ENCODE results near the gene DOCK11.

The DOCK11 gene

GRCh38 chrX:118652717-118653116 is 157.1 kb downstream of the DOCK11 start (continued):
- TF ChIP-seq ZNF391 (tag by site-specific recombination; IDR thresholded peaks at IDR 0.05; ENCODE audit: borderline replicate concordance, low read depth) (no peak), ZNF692 (tag by site-specific recombination; IDR thresholded peaks at IDR 0.05) (no peak), ZNF146 (tag by site-specific recombination; IDR thresholded peaks at IDR 0.05) (no peak)

GRCh38 chrX:118654331-118654730 is 158.7 kb downstream of the DOCK11 start:
- POLR2A ChIA-PET = no interaction called here
- CTCF ChIA-PET = interaction anchor here (4.3 kb wide), 1 partner anchor 10 kb away, joined by 19 read pairs; no protein-coding TSS in a partner anchor
- TF ChIP-seq SCRT2 (tag by site-specific recombination; IDR thresholded peaks at IDR 0.05) (no peak), ZBTB44 (tag by site-specific recombination; IDR thresholded peaks at IDR 0.05) (no peak), ZNF791 (tag by site-specific recombination; IDR thresholded peaks at IDR 0.05) (no peak), ZNF266 (tag by site-specific recombination; IDR thresholded peaks at IDR 0.05; ENCODE audit: low read depth) (no peak), ZNF324 (tag by site-specific recombination; IDR thresholded peaks at IDR 0.05) (no peak)
- Histone ChIP-seq H3K27ac (ENCODE audit: extremely low read depth, low read depth, low read length) (no peak overlapping the region), H3K4me1 (ENCODE audit: control insufficient read depth, insufficient read depth, low read length) (no peaks in the 10 kb centered on the region), H3K4me3 (ENCODE audit: low read depth, low read length) (no peak overlapping the region), H3K36me3 (ENCODE audit: control insufficient read depth in 2 of 2, insufficient read depth in 1 of 2, low read length in 2 of 2) (peaks cover 0 to 3% of the 10 kb centered on the region in 2 experiments; a peak in 1 of 3 replicates), H3K9me3 (ENCODE audit: control insufficient read depth, insufficient read depth, low read depth, low read length) (no peaks in the 10 kb centered on the region)

- ChIA-PET POLR2A (no interaction called here), CTCF (interaction anchor here (4.3 kb wide), 1 partner anchor 12 kb away, joined by 19 read pairs; no protein-coding TSS in a partner anchor)
- no peaks in the 10 kb centered on the region for H3K9me3 ChIP-seq (ENCODE audit: control insufficient read depth, insufficient read depth, low read depth, low read length)
- no peak overlapping the region for H3K4me3 ChIP-seq (ENCODE audit: low read depth, low read length)
- H3K27ac ChIP-seq (ENCODE audit: extremely low read depth, low read depth, low read length) = no peak overlapping the region
- H3K4me1 ChIP-seq (ENCODE audit: control insufficient read depth, insufficient read depth, low read length) = 0 out of 2 replicates have a peak, but pooled peaks cover 3% of the 10 kb centered on the region
- peaks cover 0 to 3% of the 10 kb centered on the region in 2 experiments; a peak in 1 of 3 replicates for H3K36me3 ChIP-seq (ENCODE audit: control insufficient read depth in 2 of 2, insufficient read depth in 1 of 2, low read length in 2 of 2)
- TF ChIP-seq ZNF138 (tag by site-specific recombination; IDR thresholded peaks at IDR 0.05; ENCODE audit: borderline replicate concordance) (no peak), ZBTB26 (tag by site-specific recombination; optimal IDR thresholded peaks at IDR 0.05) (no peak), SALL2 (tag by site-specific recombination; IDR thresholded peaks at IDR 0.05; ENCODE audit: borderline replicate concordance) (no peak), ZNF350 (tag by site-specific recombination; IDR thresholded peaks at IDR 0.05) (no peak), ZBTB21 (tag by site-specific recombination; IDR thresholded peaks at IDR 0.05) (no peak), BCL11A (tag by site-specific recombination; IDR thresholded peaks at IDR 0.05; ENCODE audit: low read depth) (no peak), ZNF394 (tag by site-specific recombination; IDR thresholded peaks at IDR 0.05; ENCODE audit: borderline replicate concordance) (no peak), ZNF639 (tag by site-specific recombination; IDR thresholded peaks at IDR 0.05) (no peak), ZBTB8A (tag by site-specific recombination; IDR thresholded peaks at IDR 0.05) (no peak), PBX3 (CRISPR knock-in tag; IDR thresholded peaks at IDR 0.05) (no peak), PATZ1 (tag by site-specific recombination; IDR thresholded peaks at IDR 0.05) (no peak), ZNF529 (tag by site-specific recombination; IDR thresholded peaks at IDR 0.05; ENCODE audit: insufficient replicate concordance) (no peak), PRDM6 (tag by site-specific recombination; IDR thresholded peaks at IDR 0.05) (no peak)
Observed at GRCh38 chrX:118655561-118656246, 160.1 kb downstream of the DOCK11 start.

All from HEK293 (cell line).